ENCODE results near the gene HIGD2B. TPM values are rescaled to one million over a fixed set of nuclear protein-coding genes. Genes with fewer than 3 reads are reported as not detected.
"Not testable (repeated sequence)": the region's sequence is repeated elsewhere in the genome, so short reads cannot be mapped to it uniquely, and the experiment has no call there.

Gene HIGD2B
- total RNA-seq, 1 donor from 2014 or later: not detected

- H3K36me3 Mint-ChIP-seq (ENCODE audit: low read depth); DNase-seq (ENCODE audit: low spot score); H3K4me3 Mint-ChIP-seq (ENCODE audit: unreplicated experiment); H3K9me3 Mint-ChIP-seq (ENCODE audit: low read depth); H3K27me3 Mint-ChIP-seq (ENCODE audit: low read depth); H3K4me1 Mint-ChIP-seq (ENCODE audit: low read depth); H3K27ac Mint-ChIP-seq (ENCODE audit: unreplicated experiment): not testable (repeated sequence)
These were observed 43.7 kb downstream of the HIGD2B start for GRCh38 chr15:72642271-72642670.

GRCh38 chr15:72639759-72640483 is 46.1 kb downstream of the HIGD2B start:
- not testable (repeated sequence) for H3K4me1 Mint-ChIP-seq (ENCODE audit: low read depth); H3K36me3 Mint-ChIP-seq (ENCODE audit: low read depth); H3K27ac Mint-ChIP-seq (ENCODE audit: unreplicated experiment); H3K27me3 Mint-ChIP-seq (ENCODE audit: low read depth); H3K9me3 Mint-ChIP-seq (ENCODE audit: low read depth); DNase-seq (ENCODE audit: low spot score); H3K4me3 Mint-ChIP-seq (ENCODE audit: unreplicated experiment)

- peak overlapping the region; percentile 45 for H3K27ac Mint-ChIP-seq (ENCODE audit: unreplicated experiment)
- not testable (repeated sequence) for H3K4me3 Mint-ChIP-seq (ENCODE audit: unreplicated experiment); H3K9me3 Mint-ChIP-seq (ENCODE audit: low read depth); H3K4me1 Mint-ChIP-seq (ENCODE audit: low read depth); H3K27me3 Mint-ChIP-seq (ENCODE audit: low read depth); H3K36me3 Mint-ChIP-seq (ENCODE audit: low read depth)
- DNase-seq (ENCODE audit: low spot score): peak; percentile 63
These were observed 49.3 kb downstream of the HIGD2B start for GRCh38 chr15:72636519-72637282.

GRCh38 chr15:72629068-72629570 is 56.9 kb downstream of the HIGD2B start:
- not testable (repeated sequence) for H3K9me3 Mint-ChIP-seq (ENCODE audit: low read depth); H3K4me3 Mint-ChIP-seq (ENCODE audit: unreplicated experiment); H3K36me3 Mint-ChIP-seq (ENCODE audit: low read depth); H3K27me3 Mint-ChIP-seq (ENCODE audit: low read depth); DNase-seq (ENCODE audit: low spot score); H3K27ac Mint-ChIP-seq (ENCODE audit: unreplicated experiment)
- H3K4me1 Mint-ChIP-seq (ENCODE audit: low read depth): peaks cover 13% of the 10 kb centered on the region

GRCh38 chr15:72628249-72629067 is 57.5 kb downstream of the HIGD2B start:
- H3K4me1 Mint-ChIP-seq (ENCODE audit: low read depth): peaks cover 13% of the 10 kb centered on the region
- TF ChIP-seq CTCF (IDR thresholded peaks at IDR 0.05): peak; percentile 47
- H3K9me3 Mint-ChIP-seq (ENCODE audit: low read depth); H3K27me3 Mint-ChIP-seq (ENCODE audit: low read depth); H3K27ac Mint-ChIP-seq (ENCODE audit: unreplicated experiment); H3K4me3 Mint-ChIP-seq (ENCODE audit: unreplicated experiment); H3K36me3 Mint-ChIP-seq (ENCODE audit: low read depth): not testable (repeated sequence)
- peak; percentile 56 for DNase-seq (ENCODE audit: low spot score)

GRCh38 chr15:72626153-72626552 is 59.8 kb downstream of the HIGD2B start:
- DNase-seq (ENCODE audit: low spot score); H3K27me3 Mint-ChIP-seq (ENCODE audit: low read depth); H3K36me3 Mint-ChIP-seq (ENCODE audit: low read depth); H3K4me3 Mint-ChIP-seq (ENCODE audit: unreplicated experiment); H3K9me3 Mint-ChIP-seq (ENCODE audit: low read depth): not testable (repeated sequence)
- H3K27ac Mint-ChIP-seq (ENCODE audit: unreplicated experiment): peak overlapping the region; percentile 74
- peaks cover 13% of the 10 kb centered on the region for H3K4me1 Mint-ChIP-seq (ENCODE audit: low read depth)

Other genes starting within 250 kb of the HIGD2B start
- 150 to 169 TPM (median 164 TPM) in 3 replicates for gene ARIH1, start 211.9 kb downstream of the HIGD2B start, total RNA-seq
- gene GOLGA6B, start 31.5 kb downstream of the HIGD2B start, total RNA-seq: 0.10 TPM in 1 of 3 replicates, not detected in the others
- gene BBS4, start within 50 bp of the HIGD2B start, total RNA-seq: 15.5 to 30.6 TPM (median 15.9 TPM) in 3 replicates
- gene ADPGK, start 97.6 kb upstream of the HIGD2B start, total RNA-seq: 33.0 to 56.9 TPM (median 34.7 TPM) in 3 replicates

Measured in chondrocyte (in vitro differentiated cells).